K562 (cell line): ENCODE measurements around the gene DCAF5. TPM values are rescaled to one million over a fixed set of nuclear protein-coding genes. Genes with fewer than 3 reads are reported as not detected.

Experiments used
- ATAC-seq: fragments of 200-7000 bp; cut with Tn5 transposase; 3 replicates; pipeline ENCODE4 v1.9.1; 2020; ENCODE audit warnings: moderate library complexity
- BruUV-seq: library from RNA; stranded (reverse); fragments of 400-500 nt; replicated peaks from 2 replicates; lab custom pipeline; 2021; lab: Mats Ljungman, UMichigan
- CTCF ChIA-PET: fragments of 300-600 bp; formaldehyde crosslinking; extraction: SDS; loops from one replicate; lab custom pipeline; 2021; ENCODE audit warnings: low intra/inter-chr PET ratio; lab: Yijun Ruan, JAX
- POLR2A ChIA-PET: fragments of 300-600, 350-650 bp; sonication (Branson Sonifier 250); formaldehyde crosslinking; extraction: SDS; loops from one replicate; lab custom pipeline; 2021; ENCODE audit warnings: antibody characterized with exemption, inconsistent platforms; lab: Yijun Ruan, JAX
- DNase-seq, 4 experiments: peaks; one replicate each; pipeline versions ENCODE4 v3.0.0 to v3.0.0-alpha.2; 2011 to 2018; ENCODE audit warnings: low spot score in 3 of 4, mixed read lengths in 3 of 4; ENCODE audit errors: extremely low read depth in 1 of 4
- FAIRE-seq: peaks from 2 replicates; lab custom pipeline; 2011; peaks lifted over from hg19 to GRCh38; lab: Jason Lieb, UNC
- H2AFZ ChIP-seq: 2 replicates; pipeline ENCODE4 v1.6.0; 2011; ENCODE audit warnings: low read depth, low read length, control low read depth, inconsistent platforms
- H3K27ac ChIP-seq: fragments of 200-600 bp; 3 replicates; pipeline ENCODE4 v1.8.0; 2011; ENCODE audit warnings: low read depth, mild to moderate bottlenecking, control low read depth, inconsistent platforms, low read length, moderate library complexity, mixed read lengths; ENCODE audit errors: extremely low read depth
- H3K27me3 ChIP-seq, 2 experiments: fragments of 300-600 bp in 1 of 2; 2 replicates in 1 of 2; 3 replicates in 1 of 2; pipeline versions ENCODE4 v1.6.0 to v1.8.0; 2011; ENCODE audit warnings: inconsistent platforms in 2 of 2, low read length in 2 of 2, mild to moderate bottlenecking in 1 of 2, mixed read lengths in 1 of 2, moderate library complexity in 1 of 2; ENCODE audit not compliant: control insufficient read depth in 2 of 2, insufficient read depth in 2 of 2
- H3K36me3 ChIP-seq: fragments of 300-600 bp; 3 replicates; pipeline ENCODE4 v1.8.0; 2011; ENCODE audit warnings: mild to moderate bottlenecking, low read length, inconsistent platforms; ENCODE audit not compliant: control insufficient read depth, insufficient read depth
- H3K4me1 ChIP-seq, 2 experiments: fragments of 200-600 bp in 1 of 2; replicated peaks in 1 of 2; 2 replicates in 1 of 2; 3 replicates in 1 of 2; pipeline versions ENCODE4 v1.5.1 to v1.8.0; 2011; ENCODE audit warnings: inconsistent platforms in 2 of 2, low read length in 2 of 2, mild to moderate bottlenecking in 1 of 2, mixed read lengths in 1 of 2, moderate library complexity in 1 of 2; ENCODE audit not compliant: control insufficient read depth in 2 of 2, insufficient read depth in 2 of 2
- H3K4me2 ChIP-seq: 2 replicates; pipeline ENCODE4 v1.6.1; 2011; ENCODE audit warnings: low read length, control low read depth, inconsistent platforms, mixed read lengths; ENCODE audit not compliant: insufficient read depth
- H3K4me3 ChIP-seq: fragments of 200-600 bp; sonication (generic), shearing (Covaris generic); 2 replicates; pipeline ENCODE4 v1.5.1; 2016; ENCODE audit warnings: control low read depth, inconsistent platforms
- H3K79me2 ChIP-seq: fragments of 200-600 bp; 3 replicates; pipeline ENCODE4 v1.8.0; 2011; ENCODE audit warnings: low read length, inconsistent platforms; ENCODE audit not compliant: control insufficient read depth, insufficient read depth
- H3K9ac ChIP-seq, 2 experiments: 2 replicates each; pipeline versions ENCODE4 v1.6.0 to v1.6.1; 2011; ENCODE audit warnings: low read depth in 2 of 2, low read length in 2 of 2, control low read depth in 1 of 2, inconsistent platforms in 1 of 2, mild to moderate bottlenecking in 1 of 2, mixed read lengths in 1 of 2; ENCODE audit not compliant: insufficient read depth in 1 of 2
- H3K9me1 ChIP-seq: one replicate; pipeline ENCODE4 v1.6.0; 2011; ENCODE audit warnings: inconsistent platforms, mild to moderate bottlenecking, low read length, moderate library complexity; ENCODE audit not compliant: control insufficient read depth, insufficient read depth
- H3K9me3 ChIP-seq: replicated peaks from 2 replicates; pipeline ENCODE4 v1.5.1; 2011; ENCODE audit warnings: low read depth, low read length, inconsistent platforms; ENCODE audit not compliant: control insufficient read depth, insufficient read depth
- H4K20me1 ChIP-seq: replicated peaks from 2 replicates; pipeline ENCODE4 v1.6.1; 2011; ENCODE audit warnings: low read length, inconsistent platforms, mixed read lengths; ENCODE audit not compliant: control insufficient read depth, insufficient read depth
- CGGBP1 ChIP-seq: fragments of 250-450 bp; sonication (Bioruptor Pico); IDR thresholded peaks from 2 replicates; pipeline ENCODE4 v1.9.0; 2021; ENCODE audit warnings: mild to moderate bottlenecking
- DPF2 ChIP-seq: fragments of 450-650 bp; IDR thresholded peaks from 2 replicates; pipeline ENCODE4 v1.6.1; 2016
- ILK ChIP-seq: fragments of 450-650 bp; IDR thresholded peaks from 2 replicates; pipeline ENCODE4 v1.6.1; 2016; ENCODE audit warnings: missing genetic modification characterization, low read depth, mild to moderate bottlenecking, missing compliant biosample characterization, moderate library complexity, borderline replicate concordance
- SMARCB1 ChIP-seq: IDR thresholded peaks from 2 replicates; pipeline ENCODE4 v1.6.1; 2011; ENCODE audit warnings: improper control_type of control experiment, low read depth; ENCODE audit not compliant: insufficient read length
- SRF ChIP-seq, 2 experiments: fragments of 250-450, 450-650 bp in 1 of 2; sonication (Bioruptor Pico) in 1 of 2; sonication (generic) in 1 of 2; formaldehyde crosslinking; IDR thresholded peaks; 2 replicates each; pipeline versions ENCODE4 v1.5.0 to v1.5.1; 2020 to 2022; ENCODE audit warnings: mild to moderate bottlenecking in 1 of 2, missing genetic modification reagents in 1 of 2
- TEAD1 ChIP-seq, 2 experiments: fragments of 450-650 bp in 1 of 2; sonication (generic) in 1 of 2; formaldehyde crosslinking; IDR thresholded peaks; 2 replicates each; pipeline versions ENCODE4 v1.4.0 to v1.8.0; 2020 to 2022; ENCODE audit warnings: mild to moderate bottlenecking in 2 of 2, missing genetic modification reagents in 1 of 2
- XRCC4 ChIP-seq: IDR thresholded peaks from one replicate; pipeline ENCODE4 v1.6.1; 2011; ENCODE audit not compliant: insufficient read depth, insufficient read length; ENCODE audit errors: extremely low read depth
- ZFP91 ChIP-seq: sonication (generic); formaldehyde crosslinking; IDR thresholded peaks from 2 replicates; pipeline ENCODE4 v1.8.0; 2022; ENCODE audit warnings: mild to moderate bottlenecking, missing genetic modification reagents
- ZNF280A ChIP-seq: fragments of 450-650 bp; IDR thresholded peaks from 2 replicates; pipeline ENCODE4 v1.6.1; 2018; ENCODE audit warnings: mild to moderate bottlenecking, low read depth; ENCODE audit not compliant: partially characterized antibody
- ZNF398 ChIP-seq: fragments of 250-450 bp; sonication (Bioruptor Pico); IDR thresholded peaks from 2 replicates; pipeline ENCODE4 v1.8.0; 2021; ENCODE audit warnings: moderate library complexity, mild to moderate bottlenecking, inconsistent platforms
- ZNF584 ChIP-seq: fragments of 200-800 bp; sonication (Bioruptor generic); IDR thresholded peaks from 2 replicates; pipeline ENCODE4 v1.6.1; 2016; ENCODE audit warnings: low read depth, mild to moderate bottlenecking, missing genetic modification characterization, missing compliant biosample characterization
- WGBS: fragments of 100-300 bp; shearing (Covaris generic); methylation state at CpG from one replicate; pipeline ENCODE4 v1.1.6; 2016; ENCODE audit warnings: low coverage, mixed read lengths; ENCODE audit not compliant: insufficient coverage; ENCODE audit errors: missing lambda C conversion rate; 5-methylcytosine and 5-hydroxymethylcytosine counted together
- in situ Hi-C: fragments of 300-500 bp; cut with MboI; formaldehyde crosslinking; loops from 4 replicates; pipeline ENCODE4 v1.15.0; 2018; ENCODE audit warnings: inconsistent platforms, mixed read lengths
- intact Hi-C: fragments of 100-400 bp; cut with micrococcal nuclease; formaldehyde crosslinking; loops from 2 replicates; pipeline ENCODE4 v1.14.2; 2022
- polyA plus RNA-seq, 8 experiments: library from polyadenylated mRNA; depleted of rRNA in 4 of 8; stranded (reverse) in 5 of 8; unstranded in 3 of 8; fragments of >200 nt; fragmentation: Nextera tagmentation in 2 of 8; fragmentation: Illumina TruSeq in 1 of 8; extraction: Ambion mirVana in 2 of 8; extraction: Trizol in 1 of 8; gene quantifications; 2 replicates each; pipeline versions ENCODE4 v1.2.1 to v1.2.3, GENCODE V29; 2011 to 2014; ENCODE audit warnings: inconsistent platforms in 1 of 8, missing spikeins in 1 of 8
- total RNA-seq, 7 experiments: library from RNA; depleted of rRNA in 6 of 7; stranded (reverse); fragments of >200 nt in 6 of 7; fragmentation: Illumina TruSeq in 2 of 7; extraction: Trizol in 2 of 7; gene quantifications; 2 replicates each; pipeline versions ENCODE4 v1.2.1 to v1.2.3, GENCODE V29; 2011 to 2021; ENCODE audit warnings: low replicate concordance in 1 of 7

The DCAF5 gene
- total and polyA plus RNA-seq, 9 of the 15 experiments (the other 6 are each of a cell fraction or from before 2014, with no cell fraction given) = 5.6 to 24.1 (median 12.7) TPM

GRCh38 chr14:69003626-69004025 lies 149.3 kb downstream of the DCAF5 start:
- intact Hi-C loops = loop anchor here (10.0 kb wide), 1 partner anchor 89 kb away; no protein-coding TSS in a partner anchor
- ChIA-PET CTCF (no interaction called here), POLR2A (interaction anchor here (0.6 to 0.8 kb wide), 3 partner anchors 16 to 304 kb away, joined by 3 to 4 read pairs (median 4); no protein-coding TSS in a partner anchor)
- Histone ChIP-seq H3K79me2 (no peaks in the 10 kb centered on the region), H3K36me3 (no peaks in the 10 kb centered on the region), H3K9me3 (no peaks in the 10 kb centered on the region), H3K27ac (no peak overlapping the region), H3K9ac (no peak overlapping the region), H4K20me1 (no peaks in the 10 kb centered on the region), H2AFZ (no peak overlapping the region), H3K4me3 (no peak overlapping the region), H3K4me2 (no peak overlapping the region), H3K9me1 (no peaks in the 10 kb centered on the region), H3K27me3 (0 out of 5 replicates have a peak, but pooled peaks cover 0 to 5% of the 10 kb centered on the region in 2 experiments), H3K4me1 (peaks cover 0 to 4% of the 10 kb centered on the region in 2 experiments; a peak in 2 of 5 replicates)
- DNase-seq (no peak), ATAC-seq (no peak), FAIRE-seq (no peak)
- WGBS = 29% methylated on average over 10 of the region's 10 CpGs
- in situ Hi-C loops = no loop called here
- no TSS peak for BruUV-seq
- TF ChIP-seq ZNF280A = no peak
- no peak for TF ChIP-seq ZFP91 (CRISPR knock-in tag)
- no peak for TF ChIP-seq TEAD1 (CRISPR knock-in tag; IDR thresholded peaks at IDR 0.05)
- TF ChIP-seq DPF2 = no peak
- TF ChIP-seq SMARCB1 = no peak
- no peak for TF ChIP-seq ZNF584
- no peak for TF ChIP-seq XRCC4
- no peak for TF ChIP-seq SRF (CRISPR knock-in tag; IDR thresholded peaks at IDR 0.05)
- TF ChIP-seq ZNF398 = no peak
- TF ChIP-seq CGGBP1 (CRISPR knock-in tag) = no peak
- no peak for TF ChIP-seq ILK (tag)
